ENCODE measurements around the gene PDXDC1.
"Not testable (repeated sequence)": the region's sequence is repeated elsewhere in the genome, so short reads cannot be mapped to it uniquely, and the experiment has no call there.

PDXDC1 gene

DNA sequence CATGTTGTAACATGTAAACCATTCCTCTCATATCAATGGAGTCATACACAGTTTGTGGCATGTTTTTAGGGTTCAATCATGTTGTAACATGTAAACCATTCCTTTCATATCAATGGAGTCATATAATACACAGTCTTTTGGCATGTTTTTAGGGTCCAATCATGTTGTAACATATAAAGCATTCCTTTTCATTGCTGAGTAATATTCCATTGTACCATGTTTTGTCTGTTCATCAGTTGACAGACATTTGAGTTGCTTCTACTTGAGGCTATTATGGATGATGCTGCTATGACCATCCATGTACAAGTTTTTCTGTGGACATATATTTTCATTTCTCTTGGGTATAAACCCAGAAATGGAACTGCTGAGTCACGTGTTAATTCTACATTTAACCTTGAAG lies 106.1 kb downstream of the PDXDC1 start:
- not testable (repeated sequence) for DNase-seq

DNA sequence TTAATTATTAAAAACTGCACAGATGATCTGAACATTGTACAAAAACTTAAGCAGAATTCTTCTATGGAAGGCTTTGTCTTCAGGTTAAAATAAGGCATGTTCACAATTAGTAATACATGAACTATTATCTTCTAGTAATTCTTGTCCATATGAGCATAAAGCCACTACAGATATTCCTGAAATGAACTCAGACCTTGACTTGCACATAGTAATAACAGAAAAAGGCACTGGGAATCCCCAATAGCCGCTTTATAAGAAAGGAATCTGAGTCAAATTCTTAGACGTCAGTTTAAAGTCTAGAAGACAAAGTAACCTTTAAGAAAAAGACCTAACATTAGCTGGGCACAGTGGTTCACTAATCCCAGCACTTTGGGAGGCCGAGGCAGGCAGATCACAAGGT lies 108.0 kb downstream of the PDXDC1 start:
- not testable (repeated sequence) for DNase-seq

- not testable (repeated sequence) for DNase-seq
Observed at GRCh38 chr16:15090663-15091269, 115.9 kb downstream of the PDXDC1 start.

DNA sequence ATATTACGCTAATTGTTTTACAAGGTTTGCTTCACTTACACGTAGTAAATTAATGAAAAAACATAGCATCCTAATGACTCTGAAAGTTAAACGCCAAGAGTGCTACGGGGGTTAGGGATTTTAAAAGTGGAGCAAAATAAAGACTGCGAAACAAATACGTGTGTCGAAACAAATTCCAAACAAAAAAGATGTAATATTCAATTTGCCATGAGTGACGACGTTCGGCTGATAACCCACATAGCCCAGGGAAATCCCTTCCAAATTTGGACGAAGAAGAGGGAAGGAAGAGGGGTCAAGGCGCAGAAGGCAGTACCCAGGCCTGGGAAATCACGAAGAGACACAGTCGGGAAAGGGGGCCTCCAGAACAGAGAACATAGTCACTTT lies 118.7 kb downstream of the PDXDC1 start:
- DNase-seq: not testable (repeated sequence)

DNA sequence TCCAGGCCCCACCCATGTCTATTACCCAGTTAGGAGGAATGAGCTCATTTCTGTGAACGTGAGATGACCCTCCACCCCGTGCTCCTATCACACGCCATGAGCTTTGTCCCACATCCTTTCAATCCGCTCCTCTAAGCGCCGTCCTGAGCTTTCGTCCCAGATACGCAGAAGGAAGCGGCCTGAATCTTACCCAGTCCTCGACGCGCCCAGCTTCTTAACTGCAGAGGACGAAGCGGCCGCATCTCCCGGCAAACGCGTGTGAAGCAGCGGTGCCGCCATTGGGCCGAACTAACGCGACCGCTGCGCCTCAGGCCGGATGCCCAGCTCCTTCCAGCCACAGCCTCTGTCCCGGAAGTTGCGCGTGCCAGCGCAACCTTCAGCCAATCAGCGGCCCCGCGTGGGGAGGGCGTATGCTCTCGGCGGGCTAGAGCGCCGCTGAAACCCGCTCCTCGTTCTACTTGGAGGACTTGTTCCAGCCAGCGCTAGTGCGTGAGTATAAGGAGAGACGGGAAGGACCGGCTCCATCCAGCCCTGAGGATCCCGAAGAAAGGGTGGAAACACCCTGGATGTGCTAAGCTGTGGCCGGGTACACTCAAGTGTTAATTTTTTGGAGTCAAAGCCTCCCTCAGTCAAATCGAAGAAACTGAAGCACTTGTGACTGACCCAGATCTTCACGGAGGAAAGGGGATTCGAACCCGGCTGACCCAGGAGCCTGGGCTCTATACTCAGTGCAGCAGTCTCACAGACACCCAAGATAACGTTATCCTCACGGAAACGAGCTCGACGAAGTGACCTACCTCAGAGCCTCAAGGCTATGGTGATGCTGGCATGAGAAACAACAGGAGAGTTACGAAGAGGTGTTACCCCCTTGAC lies 119.4 kb downstream of the PDXDC1 start, which contains the start of gene RRN3:
Gene RRN3 (minus strand): TSS at position 318 of the 873 bp plus-strand sequence. CDS start 39 bp downstream, at position 279.
- peak; percentile 96 for DNase-seq

DNA sequence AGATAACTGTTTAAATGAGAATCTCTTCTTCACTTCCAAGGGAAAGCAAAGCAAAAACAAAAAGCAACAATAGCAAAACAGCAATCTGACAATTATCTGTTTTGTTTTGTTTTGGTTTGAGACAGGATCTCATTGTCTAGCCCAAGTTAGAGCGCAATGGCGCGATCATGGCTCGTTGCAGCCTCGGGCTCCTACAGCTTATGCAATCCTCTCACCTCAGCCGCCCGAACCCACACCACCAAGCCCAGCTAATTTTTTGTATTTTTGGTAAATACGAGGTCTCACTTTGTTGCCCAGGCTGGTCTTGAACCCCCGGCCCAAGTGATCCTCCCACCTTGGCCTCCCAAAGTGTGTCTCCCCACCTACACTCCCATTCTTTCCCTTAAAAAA lies 121.8 kb downstream of the PDXDC1 start:
- DNase-seq: not testable (repeated sequence)

- DNase-seq: not testable (repeated sequence)
Observed at GRCh38 chr16:15099366-15099909, 124.6 kb downstream of the PDXDC1 start.

DNA sequence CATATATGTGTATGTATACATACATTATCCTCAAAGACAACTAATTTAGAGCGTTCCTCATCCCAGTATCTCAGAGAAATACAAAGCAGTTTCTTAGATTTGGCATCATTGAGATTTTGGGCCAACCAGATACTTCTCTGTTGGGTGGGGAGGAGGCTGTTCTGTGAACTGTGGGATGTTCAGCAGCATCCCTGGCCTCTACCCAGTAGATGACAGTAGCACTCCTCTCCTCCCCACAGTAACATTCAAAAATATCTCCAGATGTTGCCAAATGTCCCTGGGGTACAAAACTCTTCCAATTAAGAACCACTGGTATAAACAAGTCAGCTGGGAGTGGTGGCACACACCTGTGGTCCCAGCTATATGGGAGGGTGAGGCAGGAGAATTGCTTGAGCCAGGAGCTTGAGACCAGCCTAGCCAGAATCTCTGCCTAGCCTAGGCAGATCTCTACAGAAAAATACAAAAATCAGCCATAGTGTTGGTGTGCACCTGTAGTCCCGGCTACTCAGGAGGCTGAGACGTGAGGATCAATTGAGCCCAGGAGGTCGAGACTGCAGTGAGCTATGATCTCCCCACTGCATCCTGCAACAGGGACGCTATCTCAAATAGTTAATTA lies 125.7 kb downstream of the PDXDC1 start:
- not testable (repeated sequence) for DNase-seq

DNA sequence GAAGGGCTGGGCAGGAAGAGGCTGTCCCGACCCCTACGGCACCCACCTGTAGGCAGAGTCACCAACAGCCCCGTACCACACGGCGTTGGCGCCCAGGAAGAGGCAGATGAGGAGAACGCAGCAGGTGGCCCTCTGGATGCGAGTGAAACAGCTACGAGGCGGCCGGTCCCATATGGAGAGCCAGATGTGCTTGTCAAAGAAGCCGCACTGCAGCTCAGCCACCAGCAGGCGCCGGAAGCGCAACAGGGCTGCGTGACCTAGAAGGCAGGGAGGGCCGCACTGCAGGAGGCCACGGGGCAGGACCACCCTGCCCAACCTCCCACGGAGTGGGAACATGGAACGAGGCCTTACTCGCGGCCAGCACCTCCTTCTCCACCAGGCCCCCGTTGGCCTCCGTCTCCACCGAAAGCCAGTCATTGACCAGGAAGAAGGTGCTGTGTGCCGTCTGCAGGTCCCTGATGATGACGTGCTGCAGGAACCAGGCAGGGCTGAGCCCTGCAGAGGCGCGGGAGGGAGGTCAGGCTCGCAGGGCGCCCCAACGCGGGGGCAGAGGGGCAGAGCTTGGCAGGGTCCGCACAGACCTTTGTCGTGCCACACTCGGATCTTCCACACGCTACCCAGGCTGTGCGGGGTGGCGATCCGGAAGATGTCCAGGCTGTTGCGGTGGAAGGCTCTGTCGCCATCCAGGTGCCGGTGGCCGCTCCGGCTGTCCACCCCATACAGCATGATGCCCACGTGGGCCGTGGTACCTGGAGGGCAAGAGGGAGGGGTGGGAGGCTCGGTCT lies 153.0 kb downstream of the PDXDC1 start:
- DNase-seq: not testable (repeated sequence)

DNA sequence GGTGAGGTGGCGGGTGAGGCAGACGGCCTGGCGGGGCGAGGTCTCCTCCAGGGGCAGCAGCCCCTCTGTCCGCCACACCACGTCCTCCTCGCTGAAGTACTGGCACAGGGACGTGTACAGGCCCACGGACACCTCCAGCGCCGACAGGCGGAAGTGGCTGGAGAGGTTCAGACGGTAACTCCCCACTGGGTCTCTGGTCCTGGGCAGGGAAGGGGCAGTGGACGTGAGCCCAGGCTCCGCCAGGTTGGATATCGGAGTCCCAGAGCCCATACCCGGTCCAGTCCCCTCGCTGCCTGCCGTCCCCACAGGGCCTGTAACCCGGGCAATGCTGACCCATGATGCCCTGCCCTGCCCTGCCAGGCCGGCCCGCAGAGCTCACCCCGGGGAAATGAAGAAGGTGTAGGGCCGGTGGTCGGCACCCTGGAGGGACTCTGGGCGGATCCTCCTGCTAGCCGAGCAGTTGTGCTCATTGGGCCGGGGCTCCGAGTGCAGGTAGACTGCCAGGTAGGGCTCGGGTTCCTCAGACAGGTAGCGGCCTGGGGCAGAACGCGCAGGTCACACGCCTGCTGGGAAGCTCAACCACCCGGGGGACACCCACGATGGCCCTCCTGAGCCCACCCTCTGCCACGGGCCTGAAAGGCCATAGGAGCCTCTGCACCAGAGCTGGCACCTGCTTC lies 155.6 kb downstream of the PDXDC1 start:
- DNase-seq: not testable (repeated sequence)

DNA sequence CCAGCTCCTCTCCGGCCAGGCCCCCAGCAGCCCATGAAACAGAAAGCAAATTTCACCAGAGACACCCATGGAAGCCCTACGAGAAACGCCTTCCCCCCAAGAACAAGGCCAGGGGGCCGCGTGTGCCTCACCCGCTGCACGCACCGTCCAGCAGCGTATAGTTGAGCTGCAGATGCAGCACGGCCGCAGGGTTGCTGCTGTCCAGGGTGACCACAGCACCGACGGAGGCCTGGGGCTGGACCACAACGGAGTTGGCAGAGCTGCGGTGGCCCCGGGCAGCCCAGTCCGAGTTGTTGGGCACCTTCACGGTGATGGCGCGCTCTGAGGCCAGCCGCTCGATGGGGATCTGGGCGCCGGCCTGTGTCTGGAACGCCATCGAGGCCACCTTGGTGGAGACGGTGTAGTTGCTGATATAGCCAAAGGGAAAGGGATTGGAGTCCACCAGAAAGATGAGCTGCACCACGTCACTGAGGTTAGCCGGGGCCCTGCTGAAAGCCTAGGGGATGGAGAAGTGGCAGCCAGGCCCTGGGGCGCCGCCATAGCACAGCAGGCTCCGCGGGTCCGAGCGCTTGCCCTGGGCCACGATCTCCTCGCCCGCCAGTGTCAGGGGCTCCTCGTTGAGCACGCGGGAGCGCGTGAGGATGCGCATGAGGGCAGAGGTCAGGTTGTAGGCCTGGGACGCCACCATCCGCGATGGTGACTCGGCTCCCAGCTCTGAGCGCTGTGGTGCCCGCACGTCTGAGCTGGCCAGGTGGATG lies 156.3 kb downstream of the PDXDC1 start:
- DNase-seq: not testable (repeated sequence)

DNA sequence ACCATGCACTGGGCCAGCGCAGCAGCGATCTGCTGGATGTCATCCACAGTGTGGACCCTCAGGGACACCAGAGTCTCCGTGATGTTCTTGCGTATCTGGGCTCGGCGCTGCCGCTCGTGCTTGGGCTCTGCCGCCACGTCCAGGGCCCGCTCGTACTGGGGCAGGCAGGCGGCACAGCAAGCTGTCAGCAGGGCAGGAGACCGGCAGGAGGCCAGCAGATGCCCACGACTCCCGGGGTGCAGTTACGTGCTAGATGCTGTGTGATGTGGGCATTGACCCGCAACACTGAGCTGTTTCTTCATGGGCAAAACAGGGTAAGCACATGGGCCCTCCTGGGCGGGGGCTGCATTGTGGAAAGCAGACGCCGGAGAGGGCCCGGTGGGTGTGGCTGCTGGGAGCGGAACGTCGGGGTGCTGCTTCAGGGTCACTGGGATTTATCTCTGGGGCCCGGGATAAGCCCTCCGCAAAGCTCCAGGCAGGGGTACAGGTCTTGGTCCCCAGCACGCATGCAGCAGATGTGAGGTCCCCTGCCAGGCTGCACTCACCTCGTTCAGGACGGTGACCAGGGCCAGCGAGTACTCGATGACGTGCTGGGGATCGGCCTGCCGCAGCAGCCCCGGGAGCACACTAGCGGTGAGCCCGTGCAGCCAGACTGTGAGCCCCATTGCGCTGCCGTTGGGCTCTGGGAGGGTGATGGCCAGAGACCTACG lies 158.0 kb downstream of the PDXDC1 start:
- not testable (repeated sequence) for DNase-seq

DNA sequence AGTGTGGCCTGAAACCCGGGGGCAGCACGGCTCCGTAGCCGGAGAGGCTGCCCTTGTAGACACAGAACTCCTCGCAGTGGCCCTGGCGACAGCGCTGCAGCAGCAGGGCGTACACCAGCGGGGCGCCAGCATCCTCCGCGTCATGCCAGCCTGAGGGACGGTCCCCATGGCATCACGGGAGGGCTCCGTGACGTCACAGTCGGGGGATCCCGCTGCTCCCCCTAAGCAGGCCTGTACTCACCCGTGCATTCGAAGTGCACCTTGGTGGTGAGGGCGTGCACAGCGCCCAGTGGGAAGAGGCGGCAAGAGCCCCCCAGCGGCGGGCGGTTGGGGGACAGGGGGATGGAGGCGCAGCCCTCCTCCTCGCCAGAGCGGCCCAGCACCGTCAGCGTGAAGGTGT lies 158.7 kb downstream of the PDXDC1 start:
- not testable (repeated sequence) for DNase-seq

- not testable (repeated sequence) for DNase-seq
Observed at GRCh38 chr16:15134752-15135482, 160.1 kb downstream of the PDXDC1 start.

DNA sequence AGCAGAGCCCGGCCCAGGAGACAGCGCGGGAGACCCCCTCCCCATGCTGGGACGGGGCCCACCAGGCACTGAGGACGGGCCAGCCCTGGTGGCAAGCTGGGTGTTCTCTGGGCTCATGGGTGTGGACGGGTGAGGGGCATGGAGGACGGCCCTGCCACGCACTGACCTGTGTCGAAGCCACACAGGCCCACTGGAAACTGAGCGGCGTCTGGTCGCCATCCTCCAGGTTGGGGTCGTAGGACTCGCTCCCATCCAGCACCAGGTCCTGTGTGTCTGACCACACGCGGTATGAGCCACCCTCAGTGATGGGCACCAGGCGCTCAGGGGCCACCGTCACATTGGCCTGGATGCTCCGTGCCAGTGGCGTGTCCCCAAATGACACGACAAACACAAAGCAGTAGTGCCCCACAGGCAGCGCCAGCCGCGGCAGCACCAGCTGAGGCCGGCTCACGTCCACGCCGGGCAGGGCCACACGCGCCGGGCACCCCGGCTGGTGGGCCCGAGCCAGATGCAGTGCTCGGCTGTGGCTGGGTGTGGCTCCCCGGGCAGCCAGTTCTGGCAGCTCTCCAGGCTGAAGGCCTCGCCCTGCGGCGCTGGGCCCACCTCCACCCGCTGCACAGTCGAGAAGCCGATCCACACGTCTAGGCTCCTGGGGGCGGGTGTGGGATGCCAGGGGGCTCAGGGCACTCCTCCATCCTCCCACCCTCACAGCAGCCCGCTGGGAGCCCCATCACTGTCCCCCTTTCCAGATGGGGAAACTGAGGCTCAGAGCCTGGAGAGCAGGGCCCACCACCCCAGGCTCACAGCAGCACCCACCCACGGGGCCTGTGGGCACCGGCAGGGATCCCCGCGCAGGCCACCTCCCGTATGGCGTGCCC lies 160.9 kb downstream of the PDXDC1 start:
- not testable (repeated sequence) for DNase-seq

- DNase-seq: not testable (repeated sequence)
Observed at GRCh38 chr16:15137514-15137913, 162.7 kb downstream of the PDXDC1 start.

- not testable (repeated sequence) for DNase-seq
Observed at GRCh38 chr16:15140444-15141365, 165.9 kb downstream of the PDXDC1 start.

Data from eye (tissue), 1 donor.